Adipocyte (in vitro differentiated cells): ENCODE measurements around the gene MDFI.
A peak's percentile ranks its signal among the peaks of the same experiment; 100 is the strongest.

Experiments used
- DNase-seq: peaks from one replicate; pipeline ENCODE4 v3.0.0-alpha.2; 2015; ENCODE audit warnings: low read depth
- H3K27me3 ChIP-seq: replicated peaks from 2 replicates; pipeline ENCODE4 v1.7.0; 2013; ENCODE audit warnings: mild to moderate bottlenecking, low read length, moderate library complexity; ENCODE audit not compliant: control insufficient read depth, insufficient read depth
- H3K36me3 ChIP-seq: 2 replicates; pipeline ENCODE4 v1.7.0; 2013; ENCODE audit warnings: low read length, mild to moderate bottlenecking, moderate library complexity; ENCODE audit not compliant: control insufficient read depth, insufficient read depth, severe bottlenecking
- H3K4me1 ChIP-seq: 2 replicates; pipeline ENCODE4 v1.7.0; 2013; ENCODE audit warnings: mild to moderate bottlenecking, low read length, moderate library complexity; ENCODE audit not compliant: control insufficient read depth, insufficient read depth
- H3K4me3 ChIP-seq: 2 replicates; pipeline ENCODE4 v1.7.0; 2013; ENCODE audit warnings: mild to moderate bottlenecking, low read length, moderate library complexity
- H3K9ac ChIP-seq: 2 replicates; pipeline ENCODE4 v1.7.0; 2013; ENCODE audit warnings: mild to moderate bottlenecking, low read length, moderate library complexity
- H3K9me3 ChIP-seq: 2 replicates; pipeline ENCODE4 v1.7.0; 2013; ENCODE audit warnings: mild to moderate bottlenecking, low read length, moderate library complexity; ENCODE audit not compliant: control insufficient read depth

The MDFI gene

DNA sequence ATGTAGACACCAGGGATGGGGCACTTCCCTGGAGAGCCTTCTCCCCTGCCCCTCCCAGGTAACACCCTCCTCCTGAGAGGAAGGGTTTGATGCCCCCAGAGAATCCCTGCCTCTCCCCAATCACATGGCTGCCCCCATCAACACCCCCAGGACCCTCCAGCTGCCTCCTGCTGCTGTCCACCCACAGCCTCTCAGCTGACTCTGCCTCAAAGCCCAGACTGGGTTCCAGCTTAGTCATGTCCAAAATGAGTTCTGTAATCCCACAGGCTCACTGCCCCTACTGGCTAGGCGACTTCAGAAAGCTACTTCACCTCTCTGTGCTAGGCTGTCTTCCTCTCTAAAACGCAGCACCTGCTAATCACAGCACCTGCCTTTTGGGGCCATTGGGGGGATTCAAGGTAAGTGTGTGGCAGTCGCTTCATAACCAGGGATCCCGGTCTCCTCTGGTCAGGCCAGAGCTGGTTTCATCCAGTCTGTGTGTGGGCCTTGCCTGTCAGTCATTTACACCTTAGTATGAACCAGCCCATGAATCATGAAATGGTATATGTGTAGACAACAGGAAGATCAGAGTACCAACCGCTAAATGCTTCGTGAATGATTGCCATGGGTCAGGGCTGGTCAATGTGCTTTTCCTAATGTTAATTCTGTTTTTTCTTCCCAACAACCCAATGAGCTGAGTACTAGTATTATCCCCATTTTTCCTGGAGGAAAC, 56.7 kb downstream of the MDFI start:
- H3K4me1 ChIP-seq: no peaks in the 10 kb centered on the region
- H3K9me3 ChIP-seq: no peaks in the 10 kb centered on the region
- H3K36me3 ChIP-seq: no peaks in the 10 kb centered on the region
- no peak overlapping the region for H3K9ac ChIP-seq
- DNase-seq: peak; percentile 28
- no peak overlapping the region for H3K4me3 ChIP-seq
- peaks cover 6% of the 10 kb centered on the region for H3K27me3 ChIP-seq

DNA sequence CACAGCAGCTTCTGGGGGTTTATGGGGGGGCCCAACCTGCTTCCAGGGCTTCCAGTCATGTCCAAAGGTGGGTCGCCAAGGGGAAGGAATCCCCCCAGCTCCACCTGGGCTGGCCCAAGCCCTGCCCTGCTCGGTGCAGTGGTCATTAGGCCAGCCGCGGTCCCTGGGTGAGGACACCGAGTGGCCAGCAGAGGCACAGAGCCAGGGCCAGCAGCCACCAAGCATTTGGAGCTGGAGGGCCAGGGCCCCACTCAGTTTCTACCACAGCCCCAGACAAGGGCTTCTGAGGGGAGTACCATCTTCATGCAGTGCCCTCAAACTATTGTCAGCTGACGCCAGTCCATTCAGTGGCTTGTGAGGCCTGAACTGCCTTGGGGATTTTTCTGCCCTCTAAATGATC, 57.6 kb downstream of the MDFI start:
- no peaks in the 10 kb centered on the region for H3K36me3 ChIP-seq
- no peak overlapping the region for H3K9ac ChIP-seq
- H3K27me3 ChIP-seq: peaks cover 6% of the 10 kb centered on the region
- H3K4me1 ChIP-seq: no peaks in the 10 kb centered on the region
- H3K4me3 ChIP-seq: no peak overlapping the region
- no peak for DNase-seq
- H3K9me3 ChIP-seq: no peaks in the 10 kb centered on the region

DNA sequence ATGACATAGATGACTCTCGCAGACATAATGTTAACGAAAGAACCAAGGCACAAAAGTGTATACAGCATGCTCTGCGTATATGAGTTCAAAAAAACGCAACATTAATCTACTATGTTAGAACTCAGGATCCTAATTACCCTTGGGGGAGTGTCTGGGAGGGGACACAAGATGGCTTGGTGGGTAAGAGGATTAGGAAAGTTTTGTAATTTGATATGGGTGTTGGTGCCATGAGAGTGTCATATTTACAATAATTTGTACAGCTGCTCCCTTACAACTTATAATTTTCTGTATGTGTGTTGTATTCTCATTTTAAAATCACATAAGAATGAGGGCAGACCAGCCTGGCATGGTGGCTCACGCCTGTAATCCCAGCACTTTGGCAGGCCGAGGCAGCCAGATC, 58.5 kb downstream of the MDFI start:
- no peak overlapping the region for H3K4me3 ChIP-seq
- H3K27me3 ChIP-seq: peaks cover 6% of the 10 kb centered on the region
- no peak overlapping the region for H3K9ac ChIP-seq
- DNase-seq: peak; percentile 13
- H3K4me1 ChIP-seq: no peaks in the 10 kb centered on the region
- H3K36me3 ChIP-seq: no peaks in the 10 kb centered on the region
- H3K9me3 ChIP-seq: no peaks in the 10 kb centered on the region

DNA sequence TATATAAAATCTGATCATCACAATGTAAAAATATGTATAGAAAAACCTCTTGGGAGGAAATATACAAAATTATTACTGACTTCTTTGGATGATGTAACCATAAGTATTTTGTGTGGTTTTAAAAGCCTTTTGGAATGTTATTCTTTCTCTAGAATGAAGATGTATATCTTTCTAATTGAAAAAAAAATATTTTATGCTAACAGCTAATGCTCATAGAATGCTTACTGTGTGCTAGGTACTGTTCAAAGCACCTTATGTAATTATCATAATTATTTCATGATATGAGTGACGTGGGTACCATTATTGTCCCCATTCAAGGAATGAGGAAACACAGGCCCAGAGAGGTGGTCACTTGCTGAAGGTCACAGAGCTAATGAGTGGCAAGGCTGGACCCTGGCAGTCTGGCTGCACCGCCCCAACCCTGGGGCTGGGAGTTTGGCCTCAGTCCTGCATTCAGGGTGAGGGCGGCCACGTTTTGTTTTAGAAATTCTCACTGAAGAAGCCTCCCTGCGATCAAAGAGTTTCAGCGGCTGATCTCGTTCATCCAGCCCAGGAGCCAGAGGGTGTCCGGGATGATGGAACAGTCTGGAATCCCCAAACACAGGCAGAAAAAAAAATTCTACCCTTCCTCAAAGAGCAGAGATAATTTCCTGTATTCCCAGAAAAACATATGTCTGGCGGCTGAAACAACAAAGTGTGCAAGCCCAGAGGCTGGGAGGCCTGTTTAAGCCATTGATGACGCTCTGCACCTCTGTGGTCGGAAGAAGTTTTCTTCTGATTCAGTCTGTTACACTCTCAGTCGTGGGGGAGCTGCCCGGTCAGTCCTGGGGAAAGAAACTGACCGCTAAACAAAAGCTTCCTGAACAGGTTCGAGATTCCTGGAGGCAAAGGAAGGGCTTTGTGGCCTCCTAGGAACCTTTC, 59.9 kb downstream of the MDFI start:
- H3K4me3 ChIP-seq: no peak overlapping the region
- no peaks in the 10 kb centered on the region for H3K9me3 ChIP-seq
- H3K36me3 ChIP-seq: no peaks in the 10 kb centered on the region
- no peaks in the 10 kb centered on the region for H3K27me3 ChIP-seq
- no peak overlapping the region for H3K9ac ChIP-seq
- no peaks in the 10 kb centered on the region for H3K4me1 ChIP-seq
- DNase-seq: peak; percentile 86

DNA sequence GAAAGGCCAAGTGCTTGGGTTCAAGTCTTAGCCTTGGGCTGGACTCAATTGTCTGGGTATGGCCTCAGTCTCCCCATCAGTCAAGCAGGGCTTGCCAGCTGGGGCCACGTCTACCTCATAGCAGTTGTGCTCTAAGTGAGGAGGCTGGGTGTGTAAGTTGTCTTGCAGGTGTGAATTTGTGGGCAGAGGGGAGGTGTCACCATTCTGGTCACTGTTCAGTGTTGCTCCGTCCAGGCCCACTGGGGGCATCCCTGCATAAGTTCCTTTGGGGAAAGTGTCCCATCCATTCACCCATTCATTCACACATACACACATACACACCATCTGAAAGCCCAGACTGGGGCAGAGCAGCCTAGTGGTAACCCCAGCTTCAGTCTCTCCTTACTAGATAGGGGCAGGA, 60.8 kb downstream of the MDFI start:
- Histone ChIP-seq H3K4me1 (no peaks in the 10 kb centered on the region), H3K4me3 (no peak overlapping the region), H3K27me3 (no peaks in the 10 kb centered on the region), H3K36me3 (no peaks in the 10 kb centered on the region), H3K9ac (no peak overlapping the region), H3K9me3 (no peaks in the 10 kb centered on the region)
- no peak for DNase-seq

DNA sequence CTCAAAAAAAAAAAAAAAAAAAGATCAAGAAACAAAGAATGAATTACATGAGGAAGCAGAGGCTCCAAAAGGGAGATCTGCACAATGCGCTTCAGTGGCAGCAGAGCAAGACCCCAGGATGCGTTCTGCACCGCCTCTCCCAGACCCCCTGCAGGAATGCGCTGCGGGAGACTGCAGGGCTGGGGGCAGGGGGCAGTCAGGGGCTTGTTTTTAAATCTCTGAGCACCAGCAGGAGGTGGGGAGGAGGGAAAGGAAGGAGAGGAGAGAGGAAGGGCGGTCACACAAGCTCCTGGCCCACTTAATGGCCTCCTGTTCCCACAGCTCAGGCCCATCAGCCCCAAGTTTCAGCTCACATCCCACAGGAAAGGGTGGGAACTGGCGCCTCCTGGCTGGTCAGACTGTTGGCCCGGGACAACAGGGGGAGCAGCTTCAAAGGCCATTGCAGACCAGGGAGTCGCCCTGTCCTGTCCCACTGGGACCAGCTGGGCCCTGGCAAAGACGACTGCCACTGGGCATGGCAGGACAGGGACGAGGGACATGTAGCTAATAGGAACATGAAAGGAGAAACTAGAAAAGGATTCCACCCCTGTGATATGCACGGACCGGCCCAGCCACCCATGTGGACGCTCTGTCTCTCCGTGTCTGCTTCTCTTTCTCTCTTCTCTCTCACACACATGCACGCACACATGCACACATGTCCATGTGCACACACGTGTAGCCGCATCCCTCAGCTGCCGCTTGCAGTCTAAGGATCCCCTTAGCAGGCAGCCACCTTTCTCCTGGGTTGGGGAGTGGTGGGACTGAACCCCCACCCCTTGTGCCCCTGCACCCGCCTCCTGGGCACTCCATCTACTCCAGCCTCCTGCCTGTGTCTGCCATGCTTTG, 62.4 kb downstream of the MDFI start:
- H3K9ac ChIP-seq: no peak overlapping the region
- no peak overlapping the region for H3K4me3 ChIP-seq
- H3K27me3 ChIP-seq: no peaks in the 10 kb centered on the region
- no peak for DNase-seq
- no peaks in the 10 kb centered on the region for H3K9me3 ChIP-seq
- H3K4me1 ChIP-seq: peaks cover 8% of the 10 kb centered on the region
- H3K36me3 ChIP-seq: no peaks in the 10 kb centered on the region

DNA sequence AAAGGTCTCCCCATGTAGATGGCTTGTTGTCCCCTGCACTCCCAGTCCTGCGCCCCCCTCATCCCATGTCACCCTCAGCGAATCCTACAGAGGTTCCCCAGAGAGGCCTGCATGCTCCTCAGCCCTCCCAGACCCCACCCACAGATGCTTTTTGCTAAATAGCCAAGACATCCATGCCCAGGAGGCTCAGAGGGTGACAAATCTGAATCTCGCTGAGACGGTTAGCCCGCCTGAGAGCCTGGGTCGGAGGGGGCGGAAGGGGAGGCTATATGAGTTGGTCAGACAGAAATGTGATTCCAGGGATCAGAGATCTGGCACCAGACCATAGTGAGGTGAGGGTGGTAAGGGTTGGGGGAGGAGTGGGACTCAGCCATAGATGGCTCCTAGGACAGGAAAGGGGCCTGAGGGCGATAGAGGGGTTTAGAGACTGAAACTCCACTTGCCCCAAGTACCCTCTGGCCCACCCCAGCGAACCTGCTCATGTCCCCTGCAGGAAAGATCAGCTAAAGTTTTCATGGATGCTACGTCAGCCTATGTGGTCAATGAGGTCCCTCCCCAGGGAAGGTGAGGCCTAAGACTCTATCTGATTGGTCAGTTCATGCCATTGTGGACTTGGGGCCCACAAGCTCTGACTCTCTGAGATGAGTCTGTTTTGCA, 63.9 kb downstream of the MDFI start:
- Histone ChIP-seq H3K4me3 (no peak overlapping the region), H3K4me1 (peaks cover 21% of the 10 kb centered on the region), H3K36me3 (no peaks in the 10 kb centered on the region), H3K9me3 (no peaks in the 10 kb centered on the region), H3K9ac (no peak overlapping the region), H3K27me3 (no peaks in the 10 kb centered on the region)
- no peak for DNase-seq

DNA sequence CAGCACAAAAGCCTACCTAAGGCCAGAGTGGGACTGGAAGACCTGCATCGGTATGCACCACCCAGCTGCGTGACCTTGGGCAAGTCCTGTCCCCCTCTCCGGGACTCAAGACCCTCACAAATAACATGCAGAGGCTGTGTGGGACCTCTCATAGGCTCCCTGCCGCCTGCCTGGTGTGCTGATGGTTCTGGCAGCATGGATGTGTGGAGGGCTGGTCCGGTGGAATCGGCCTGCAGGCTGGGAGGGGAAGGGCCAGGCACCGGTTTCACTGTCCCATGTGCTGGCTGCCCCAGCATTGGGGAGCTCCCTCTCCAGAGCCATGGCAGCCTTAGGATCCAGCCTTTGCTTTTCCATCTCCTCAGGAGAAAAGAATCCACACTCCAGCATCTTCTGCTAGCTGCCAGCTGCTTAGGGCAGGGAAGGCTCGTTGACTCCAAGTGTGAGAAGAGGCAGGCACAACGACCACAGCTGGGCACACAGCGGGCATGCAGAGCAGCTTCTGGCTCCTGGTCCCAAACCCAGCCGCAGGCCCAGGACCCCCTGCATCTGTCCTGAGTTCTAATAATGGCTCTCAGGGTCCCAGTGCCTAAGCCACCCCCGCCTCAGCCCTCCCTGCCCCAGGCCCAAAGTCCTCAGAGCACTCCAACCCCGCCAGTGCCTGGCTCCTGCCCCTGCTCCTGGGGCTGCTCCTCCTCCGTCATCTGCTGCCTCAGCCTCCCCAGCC, 64.7 kb downstream of the MDFI start:
- no peaks in the 10 kb centered on the region for H3K9me3 ChIP-seq
- peaks cover 21% of the 10 kb centered on the region for H3K4me1 ChIP-seq
- no peak overlapping the region for H3K4me3 ChIP-seq
- DNase-seq: no peak
- no peaks in the 10 kb centered on the region for H3K27me3 ChIP-seq
- H3K36me3 ChIP-seq: no peaks in the 10 kb centered on the region
- H3K9ac ChIP-seq: no peak overlapping the region
